A549 (cell line): ENCODE measurements around the gene MAPKAP1. TPM values are rescaled to one million over a fixed set of nuclear protein-coding genes. Genes with fewer than 3 reads are reported as not detected.

Experiments
- ATAC-seq, 2 experiments: fragments of 200-7000 bp in 1 of 2; fragments of >200 bp in 1 of 2; cut with Nextera tagmentation in 1 of 2; cut with Tn5 transposase in 1 of 2; 3 replicates each; pipeline versions ENCODE4 v1.8.0 to v1.9.1; 2018 to 2020; ENCODE audit warnings: mild to moderate bottlenecking in 1 of 2, moderate library complexity in 1 of 2
- CTCF ChIA-PET: fragments of 300-600 bp; sonication (Branson Sonifier 250); formaldehyde crosslinking; extraction: SDS; loops from one replicate; lab custom pipeline; 2021; ENCODE audit warnings: antibody characterized with exemption, inconsistent platforms; lab: Yijun Ruan, JAX
- POLR2A ChIA-PET: fragments of 350-600 bp; formaldehyde crosslinking; extraction: SDS; loops from one replicate; lab custom pipeline; 2021; ENCODE audit warnings: antibody characterized with exemption, inconsistent platforms; lab: Yijun Ruan, JAX
- DNase-seq, 2 experiments: peaks; one replicate each; pipeline versions ENCODE4 v3.0.0 to v3.0.0-alpha.2; 2011 to 2016; ENCODE audit warnings: low read depth in 1 of 2, low spot score in 1 of 2
- FAIRE-seq: peaks from 2 replicates; lab custom pipeline; 2011; peaks lifted over from hg19 to GRCh38; lab: Jason Lieb, UNC
- H3K27ac ChIP-seq, 2 experiments: fragments of >200 bp; sonication (Bioruptor Twin); formaldehyde crosslinking; 3 replicates each; pipeline ENCODE4 v1.5.1; 2016 to 2017
- H3K4me1 ChIP-seq: fragments of >200 bp; sonication (Bioruptor Twin); formaldehyde crosslinking; 3 replicates; pipeline ENCODE4 v1.6.1; 2016
- H3K4me2 ChIP-seq: fragments of >200 bp; sonication (Bioruptor Twin); formaldehyde crosslinking; 3 replicates; pipeline ENCODE4 v1.6.1; 2016
- H3K4me3 ChIP-seq: fragments of >200 bp; sonication (Bioruptor Twin); formaldehyde crosslinking; 3 replicates; pipeline ENCODE4 v1.5.1; 2016
- H3K9me3 ChIP-seq: fragments of >200 bp; sonication (Bioruptor Twin); formaldehyde crosslinking; 3 replicates; pipeline ENCODE4 v1.6.1; 2016
- CBX2 ChIP-seq: fragments of 200-600 bp; sonication (generic); IDR thresholded peaks from 2 replicates; pipeline ENCODE4 v1.6.1; 2016; ENCODE audit warnings: low read depth, mild to moderate bottlenecking, borderline replicate concordance
- CBX8 ChIP-seq: fragments of 200-600 bp; sonication (generic); IDR thresholded peaks from 2 replicates; pipeline ENCODE4 v1.6.1; 2016
- CHD4 ChIP-seq: fragments of 200-600 bp; sonication (generic); IDR thresholded peaks from 2 replicates; pipeline ENCODE4 v1.6.1; 2016; ENCODE audit warnings: antibody characterized with exemption, mild to moderate bottlenecking, borderline replicate concordance
- E2F6 ChIP-seq: IDR thresholded peaks from 2 replicates; pipeline ENCODE4 v1.6.1; 2012; ENCODE audit warnings: low read depth, borderline replicate concordance
- EHMT2 ChIP-seq: fragments of 200-600 bp; sonication (generic); IDR thresholded peaks from 2 replicates; pipeline ENCODE4 v1.6.1; 2016; ENCODE audit warnings: antibody characterized with exemption, low read depth, mild to moderate bottlenecking, moderate library complexity
- ELK1 ChIP-seq: fragments of 150-350 bp; IDR thresholded peaks from 2 replicates; pipeline ENCODE4 v1.6.1; 2014; ENCODE audit warnings: low read depth, mild to moderate bottlenecking, low read length
- HES2 ChIP-seq: fragments of >200 bp; sonication (Bioruptor Twin); formaldehyde crosslinking; IDR thresholded peaks from 2 replicates; pipeline ENCODE4 v1.6.1; 2016
- HOXA7 ChIP-seq: fragments of 250-450 bp; sonication (Bioruptor Pico); IDR thresholded peaks from 2 replicates; pipeline ENCODE4 v1.5.0; 2020; ENCODE audit warnings: mild to moderate bottlenecking, moderate library complexity
- HOXB5 ChIP-seq: fragments of 250-450 bp; sonication (Bioruptor Pico); IDR thresholded peaks from 2 replicates; pipeline ENCODE4 v1.5.0; 2020; ENCODE audit warnings: mild to moderate bottlenecking, moderate library complexity
- JUN ChIP-seq, 2 experiments: fragments of >200 bp; sonication (Bioruptor Twin); formaldehyde crosslinking; IDR thresholded peaks; 2 replicates in 1 of 2; 3 replicates in 1 of 2; pipeline ENCODE4 v1.6.1; 2016 to 2017
- KDM5A ChIP-seq: fragments of 200-600 bp; sonication (generic); IDR thresholded peaks from 2 replicates; pipeline ENCODE4 v1.6.1; 2016; ENCODE audit warnings: antibody characterized with exemption, mild to moderate bottlenecking
- MAFK ChIP-seq: fragments of 450-650 bp; IDR thresholded peaks from 2 replicates; pipeline ENCODE4 v1.6.1; 2014; ENCODE audit not compliant: partially characterized antibody
- MAX ChIP-seq: IDR thresholded peaks from 2 replicates; pipeline ENCODE4 v1.6.1; 2012
- NPAS2 ChIP-seq: fragments of 250-450 bp; sonication (Bioruptor Pico); IDR thresholded peaks from 2 replicates; pipeline ENCODE4 v1.8.0; 2022; ENCODE audit warnings: mild to moderate bottlenecking, moderate library complexity, borderline replicate concordance
- NR3C1 ChIP-seq: fragments of >200 bp; sonication (Bioruptor Twin); formaldehyde crosslinking; IDR thresholded peaks from 3 replicates; pipeline ENCODE4 v1.6.1; 2017
- PBX3 ChIP-seq: IDR thresholded peaks from 2 replicates; pipeline ENCODE4 v1.6.1; 2012
- PHF8 ChIP-seq: fragments of 200-600 bp; sonication (generic); IDR thresholded peaks from 2 replicates; pipeline ENCODE4 v1.6.1; 2016; ENCODE audit warnings: low read depth, mild to moderate bottlenecking, antibody characterized with exemption, moderate library complexity, borderline replicate concordance
- POLR2A ChIP-seq: IDR thresholded peaks from 2 replicates; pipeline ENCODE4 v1.6.1; 2012; ENCODE audit warnings: mild to moderate bottlenecking, low read length
- POLR2AphosphoS2 ChIP-seq: conservative IDR thresholded peaks from 2 replicates; pipeline ENCODE4 v1.6.1; 2012; ENCODE audit warnings: low read length, improper control_type of control experiment, inconsistent platforms
- RFX5 ChIP-seq: fragments of 450-650 bp; IDR thresholded peaks from 2 replicates; pipeline ENCODE4 v1.7.1; 2014; ENCODE audit warnings: antibody characterized with exemption, mild to moderate bottlenecking, moderate library complexity
- SREBF2 ChIP-seq: fragments of 450-650 bp; IDR thresholded peaks from 2 replicates; pipeline ENCODE4 v1.6.1; 2014; ENCODE audit warnings: mild to moderate bottlenecking, moderate library complexity
- TFCP2L1 ChIP-seq: fragments of 250-450 bp; sonication (Bioruptor Pico); IDR thresholded peaks from 2 replicates; pipeline ENCODE4 v1.5.0; 2021; ENCODE audit warnings: mild to moderate bottlenecking
- TP53 ChIP-seq: fragments of 250-450 bp; sonication (Bioruptor Pico); IDR thresholded peaks from 2 replicates; pipeline ENCODE4 v1.5.0; 2021; ENCODE audit warnings: mild to moderate bottlenecking, moderate library complexity
- ZSCAN20 ChIP-seq: fragments of 250-450 bp; sonication (Bioruptor Pico); IDR thresholded peaks from 2 replicates; pipeline ENCODE4 v1.8.0; 2022; ENCODE audit warnings: mild to moderate bottlenecking, moderate library complexity
- WGBS: methylation state at CpG from one replicate; pipeline ENCODE4 v1.1.6; 2017; ENCODE audit errors: missing lambda C conversion rate; 5-methylcytosine and 5-hydroxymethylcytosine counted together
- polyA plus RNA-seq, 4 experiments: library from polyadenylated mRNA; depleted of rRNA in 3 of 4; stranded (reverse); fragments of >200 nt; fragmentation: RNase III in 1 of 4; extraction: RNeasy Plus Mini Kit Qiagen cat#74134 plus additional on column Dnase treatment in 1 of 4; gene quantifications; 2 replicates in 3 of 4; 3 replicates in 1 of 4; pipeline ENCODE4 v1.2.3, GENCODE V29; 2011 to 2017

MAPKAP1 gene
- polyA plus RNA-seq, 2 of the 4 experiments (the other 2 are of a cell fraction), result 49.9 to 119 TPM

GRCh38 chr9:125593581-125594222 lies 113.3 kb downstream of the MAPKAP1 start:
- H3K4me2 ChIP-seq, result no peak overlapping the region
- WGBS, result 92% methylated on average over 6 of the region's 6 CpGs
- no peak for DNase-seq
- FAIRE-seq, result no peak
- TF ChIP-seq CHD4 (no peak), NR3C1 (no peak), TFCP2L1 (CRISPR knock-in tag) (no peak), CBX2 (no peak)
- no peak overlapping the region for H3K4me3 ChIP-seq
- H3K4me1 ChIP-seq, result 0 out of 3 replicates have a peak, but pooled peaks cover 4% of the 10 kb centered on the region
- no peak for ATAC-seq
- CTCF ChIA-PET, result interaction anchor here (1.2 to 3.1 kb wide), 4 partner anchors 9 to 186 kb away, joined by 3 to 13 read pairs (median 4); no protein-coding TSS in a partner anchor
- POLR2A ChIA-PET, result no interaction called here
- no peaks in the 10 kb centered on the region for H3K9me3 ChIP-seq
- no peak overlapping the region for H3K27ac ChIP-seq

GRCh38 chr9:125591888-125592287 lies 115.1 kb downstream of the MAPKAP1 start:
- no peak for FAIRE-seq
- TF ChIP-seq PHF8 (no peak), NPAS2 (CRISPR knock-in tag) (no peak), CBX8 (no peak), ZSCAN20 (no peak), TP53 (CRISPR knock-in tag) (no peak), HOXB5 (CRISPR knock-in tag) (no peak), HOXA7 (no peak), POLR2AphosphoS2 (no peak), SREBF2 (no peak)
- TF ChIP-seq, all 56 proteins: peak for 0

GRCh38 chr9:125591245-125591644 lies 115.8 kb downstream of the MAPKAP1 start:
- Histone ChIP-seq H3K9me3 (no peaks in the 10 kb centered on the region), H3K27ac (no peak overlapping the region), H3K4me1 (0 out of 3 replicates have a peak, but pooled peaks cover 4% of the 10 kb centered on the region), H3K4me2 (no peak overlapping the region), H3K4me3 (no peak overlapping the region)
- FAIRE-seq (no peak), ATAC-seq (no peak), DNase-seq (no peak)
- TF ChIP-seq HES2 (no peak), NPAS2 (CRISPR knock-in tag) (no peak), HOXB5 (CRISPR knock-in tag) (no peak), E2F6 (no peak), ELK1 (no peak), MAX (no peak), POLR2A (no peak), KDM5A (no peak), EHMT2 (no peak), MAFK (no peak), JUN (IDR thresholded peaks at IDR 0.05) (no peak), PHF8 (no peak), RFX5 (no peak), PBX3 (no peak), POLR2AphosphoS2 (no peak), ZSCAN20 (no peak)
- WGBS, result 80% methylated on average over 3 of the region's 3 CpGs
- CTCF ChIA-PET, result interaction anchor here (1.1 to 2.4 kb wide), 2 partner anchors 33 to 309 kb away, joined by 3 to 9 read pairs; no protein-coding TSS in a partner anchor
- POLR2A ChIA-PET, result interaction anchor here (0.6 to 1.3 kb wide), 2 partner anchors 16 to 113 kb away, joined by 3 to 5 read pairs; no protein-coding TSS in a partner anchor

More at GRCh38 chr9:125591888-125592287, 115.1 kb downstream of the MAPKAP1 start:
- ChIA-PET POLR2A (interaction anchor here (1.3 kb wide), 1 partner anchor 17 kb away, joined by 3 read pairs; no protein-coding TSS in a partner anchor), CTCF (interaction anchor here (1.1 to 2.4 kb wide), 2 partner anchors 33 to 309 kb away, joined by 3 to 9 read pairs; no protein-coding TSS in a partner anchor)
- H3K9me3 ChIP-seq, result no peaks in the 10 kb centered on the region
- no peak overlapping the region for H3K4me3 ChIP-seq
- 89% methylated on average over 4 of the region's 4 CpGs for WGBS
- no peak for ATAC-seq
- no peak overlapping the region for H3K4me2 ChIP-seq
- DNase-seq, result no peak
- H3K27ac ChIP-seq, result no peak overlapping the region
- 0 out of 3 replicates have a peak, but pooled peaks cover 4% of the 10 kb centered on the region for H3K4me1 ChIP-seq
